SK-N-SH (cell line): Measurements from ENCODE around the gene LIX1L. TPM values are rescaled to one million over a fixed set of nuclear protein-coding genes. Genes with fewer than 3 reads are reported as not detected.

ENCODE experiments used
- CTCF ChIA-PET: fragments of 300-600, 350-600 bp; formaldehyde crosslinking; extraction: SDS; loops from one replicate; lab custom pipeline; 2021; lab: Yijun Ruan, JAX
- POLR2A ChIA-PET: fragments of 350-600 bp; sonication (Branson Sonifier 250); formaldehyde crosslinking; extraction: SDS; loops from one replicate; lab custom pipeline; 2020; ENCODE audit warnings: antibody characterized with exemption, inconsistent platforms; lab: Yijun Ruan, JAX
- DNase-seq: peaks from one replicate; pipeline ENCODE4 v3.0.0; 2012
- H2AFZ ChIP-seq: fragments of 200-600 bp; sonication (generic); 2 replicates; pipeline ENCODE4 v1.8.1; 2016; ENCODE audit warnings: antibody characterized with exemption, mild to moderate bottlenecking, low read depth
- H3F3A ChIP-seq: fragments of 200-600 bp; sonication (generic); replicated peaks from 2 replicates; pipeline ENCODE3; 2016; ENCODE audit warnings: antibody characterized with exemption, mild to moderate bottlenecking; ENCODE audit not compliant: insufficient read depth
- H3K27ac ChIP-seq, 2 experiments: fragments of 200-500 bp in 1 of 2; fragments of 200-600 bp in 1 of 2; sonication (Bioruptor generic) in 1 of 2; sonication (generic), shearing (Covaris generic) in 1 of 2; 2 replicates each; pipeline versions ENCODE4 v1.5.1 to v1.6.1; 2014 to 2016; ENCODE audit warnings: low read depth in 2 of 2, inconsistent platforms in 1 of 2, low read length in 1 of 2, mild to moderate bottlenecking in 1 of 2, mixed read lengths in 1 of 2
- H3K27me3 ChIP-seq: fragments of 200-600 bp; sonication (generic), shearing (Covaris generic); 2 replicates; pipeline ENCODE4 v1.6.1; 2016; ENCODE audit warnings: mixed run types; ENCODE audit not compliant: insufficient read depth
- H3K36me3 ChIP-seq, 2 experiments: fragments of 200-500 bp in 1 of 2; fragments of 200-600 bp in 1 of 2; sonication (Bioruptor generic) in 1 of 2; sonication (generic) in 1 of 2; replicated peaks in 1 of 2; 2 replicates each; pipeline versions ENCODE3 to v1.5.1; 2014 to 2016; ENCODE audit warnings: low read length in 1 of 2, mild to moderate bottlenecking in 1 of 2; ENCODE audit not compliant: insufficient read depth in 2 of 2, control insufficient read depth in 1 of 2
- H3K4me1 ChIP-seq, 2 experiments: fragments of 200-500 bp in 1 of 2; fragments of 200-600 bp in 1 of 2; sonication (Bioruptor generic) in 1 of 2; sonication (generic), shearing (Covaris generic) in 1 of 2; 2 replicates each; pipeline versions ENCODE4 v1.5.1 to v1.6.1; 2014 to 2016; ENCODE audit warnings: low read depth in 1 of 2, low read length in 1 of 2, mixed run types in 1 of 2; ENCODE audit not compliant: insufficient read depth in 2 of 2, control insufficient read depth in 1 of 2
- H3K4me2 ChIP-seq: fragments of 200-600 bp; sonication (generic), shearing (Covaris generic); 2 replicates; pipeline ENCODE4 v1.6.1; 2017; ENCODE audit warnings: mixed run types
- H3K4me3 ChIP-seq, 2 experiments: fragments of 200-500 bp in 1 of 2; fragments of 200-600 bp in 1 of 2; sonication (Bioruptor generic) in 1 of 2; sonication (generic), shearing (Covaris generic) in 1 of 2; 2 replicates each; pipeline versions ENCODE4 v1.5.1 to v1.8.1; 2014 to 2016; ENCODE audit warnings: low read depth in 2 of 2, inconsistent platforms in 1 of 2, low read length in 1 of 2, mild to moderate bottlenecking in 1 of 2, mixed read lengths in 1 of 2, moderate library complexity in 1 of 2
- H3K79me2 ChIP-seq: fragments of 200-600 bp; sonication (generic); 2 replicates; pipeline ENCODE4 v1.8.1; 2017; ENCODE audit warnings: mild to moderate bottlenecking; ENCODE audit not compliant: insufficient read depth
- H3K9ac ChIP-seq: fragments of 200-600 bp; sonication (generic); 2 replicates; pipeline ENCODE4 v1.6.1; 2017; ENCODE audit warnings: mixed run types
- H3K9me2 ChIP-seq: fragments of 200-600 bp; sonication (generic); 2 replicates; pipeline ENCODE4 v1.6.1; 2017; ENCODE audit warnings: mixed run types
- H3K9me3 ChIP-seq: fragments of 200-600 bp; sonication (generic); 2 replicates; pipeline ENCODE4 v1.6.1; 2017; ENCODE audit warnings: mixed run types, mild to moderate bottlenecking, moderate library complexity
- H4K20me1 ChIP-seq: fragments of 200-600 bp; sonication (generic); 2 replicates; pipeline ENCODE4 v1.6.1; 2017; ENCODE audit warnings: mild to moderate bottlenecking, mixed run types; ENCODE audit not compliant: insufficient read depth
- ELF1 ChIP-seq: IDR thresholded peaks from 2 replicates; pipeline ENCODE4 v1.4.0; 2012
- EZH2phosphoT487 ChIP-seq: fragments of 200-600 bp; sonication (generic); IDR thresholded peaks from 2 replicates; pipeline ENCODE4 v1.6.1; 2017; ENCODE audit warnings: low read depth, mixed run types, mild to moderate bottlenecking, antibody characterized with exemption, moderate library complexity, borderline replicate concordance
- FOXJ3 ChIP-seq: sonication (generic); formaldehyde crosslinking; IDR thresholded peaks from 2 replicates; pipeline ENCODE4 v1.5.1; 2020; ENCODE audit warnings: mild to moderate bottlenecking, missing genetic modification reagents
- GATA2 ChIP-seq: sonication (generic); formaldehyde crosslinking; IDR thresholded peaks from 2 replicates; pipeline ENCODE4 v1.5.0; 2020; ENCODE audit warnings: mild to moderate bottlenecking, missing genetic modification reagents
- MEF2A ChIP-seq: IDR thresholded peaks from 2 replicates; pipeline ENCODE4 v1.4.0; 2012; ENCODE audit warnings: low read depth, borderline replicate concordance
- NRF1 ChIP-seq: IDR thresholded peaks from 2 replicates; pipeline ENCODE4 v1.6.1; 2012; ENCODE audit warnings: low read depth, mild to moderate bottlenecking, low read length
- POLR2AphosphoS5 ChIP-seq: IDR thresholded peaks from 2 replicates; pipeline ENCODE4 v1.6.1; 2012; ENCODE audit warnings: low read depth, low read length
- RXRA ChIP-seq: IDR thresholded peaks from 2 replicates; pipeline ENCODE4 v1.4.0; 2012; ENCODE audit warnings: low read depth, mild to moderate bottlenecking, borderline replicate concordance
- SIN3A ChIP-seq: IDR thresholded peaks from 2 replicates; pipeline ENCODE4 v1.6.1; 2012; ENCODE audit warnings: low read depth, mild to moderate bottlenecking, low read length, moderate library complexity, borderline replicate concordance
- TAF1 ChIP-seq: IDR thresholded peaks from 2 replicates; pipeline ENCODE4 v1.6.1; 2012; ENCODE audit warnings: low read depth, mild to moderate bottlenecking, low read length, moderate library complexity, borderline replicate concordance
- TCF12 ChIP-seq: IDR thresholded peaks from 2 replicates; pipeline ENCODE4 v1.4.0; 2012
- YY1 ChIP-seq: IDR thresholded peaks from 2 replicates; pipeline ENCODE4 v1.4.0; 2012; ENCODE audit warnings: low read depth, mild to moderate bottlenecking
- ZBTB33 ChIP-seq: IDR thresholded peaks from 2 replicates; pipeline ENCODE4 v1.4.0; 2012; ENCODE audit warnings: low read depth, borderline replicate concordance
- WGBS: methylation state at CpG from one replicate; pipeline ENCODE4 v1.1.6; 2017; ENCODE audit warnings: low lambda C conversion rate; 5-methylcytosine and 5-hydroxymethylcytosine counted together
- polyA plus RNA-seq, 3 experiments: library from polyadenylated mRNA; depleted of rRNA; stranded (reverse); fragments of >200 nt; gene quantifications; 2 replicates each; pipeline ENCODE4 v1.2.3, GENCODE V29; 2012
- TF ChIP-seq, protein P1 (sequence below): IDR thresholded peaks from 2 replicates; pipeline ENCODE4; 2012

Gene LIX1L
- polyA plus RNA-seq, 1 of the 3 experiments (the other 2 are of a cell fraction), result 39.1 TPM

- H3K9me3 ChIP-seq, result no peaks in the 10 kb centered on the region
- peaks cover 21 to 28% of the 10 kb centered on the region in 2 experiments for H3K4me1 ChIP-seq
- H3K4me2 ChIP-seq, result peak overlapping the region; percentile 79
- ChIA-PET CTCF (interaction anchor here (1.8 to 11.0 kb wide), 12 partner anchors 12 to 145 kb away, joined by 6 to 281 read pairs (median 21); partner anchors contain the start of genes ITGA10, NUDT17 and PEX11B), POLR2A (interaction anchor here (1.7 kb wide), 1 partner anchor 34 kb away, joined by 7 read pairs; the partner anchor contains the start of gene RBM8A)
- H3K4me3 ChIP-seq, result peak overlapping the region in 1 of 2 experiments; percentile 42; a peak in 1 of 4 replicates
- no peak overlapping the region for H2AFZ ChIP-seq
- H3F3A ChIP-seq, result peaks cover 20% of the 10 kb centered on the region
- H3K36me3 ChIP-seq, result no peaks in the 10 kb centered on the region
- no peak overlapping the region for H3K9ac ChIP-seq
- H4K20me1 ChIP-seq, result no peaks in the 10 kb centered on the region
- 97% methylated on average over 7 of the region's 7 CpGs for WGBS
- no peak for DNase-seq
- peak overlapping the region; percentile 94 to 98; a peak in 3 of 4 replicates for H3K27ac ChIP-seq
- no peaks in the 10 kb centered on the region for H3K27me3 ChIP-seq
- H3K9me2 ChIP-seq, result no peaks in the 10 kb centered on the region
- H3K79me2 ChIP-seq, result no peaks in the 10 kb centered on the region
- no peak for TF ChIP-seq EZH2phosphoT487
- TF ChIP-seq ELF1, result no peak
- no peak for TF ChIP-seq ZBTB33
- no peak for TF ChIP-seq SIN3A
- no peak for TF ChIP-seq TAF1
- TF ChIP-seq, protein P1, sequence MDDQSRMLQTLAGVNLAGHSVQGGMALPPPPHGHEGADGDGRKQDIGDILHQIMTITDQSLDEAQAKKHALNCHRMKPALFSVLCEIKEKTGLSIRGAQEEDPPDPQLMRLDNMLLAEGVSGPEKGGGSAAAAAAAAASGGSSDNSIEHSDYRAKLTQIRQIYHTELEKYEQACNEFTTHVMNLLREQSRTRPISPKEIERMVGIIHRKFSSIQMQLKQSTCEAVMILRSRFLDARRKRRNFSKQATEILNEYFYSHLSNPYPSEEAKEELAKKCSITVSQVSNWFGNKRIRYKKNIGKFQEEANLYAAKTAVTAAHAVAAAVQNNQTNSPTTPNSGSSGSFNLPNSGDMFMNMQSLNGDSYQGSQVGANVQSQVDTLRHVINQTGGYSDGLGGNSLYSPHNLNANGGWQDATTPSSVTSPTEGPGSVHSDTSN, result no peak
- TF ChIP-seq POLR2AphosphoS5, result no peak
- TF ChIP-seq FOXJ3 (CRISPR knock-in tag), result no peak
- TF ChIP-seq TCF12, result no peak
- no peak for TF ChIP-seq RXRA
- no peak for TF ChIP-seq MEF2A
- TF ChIP-seq NRF1, result no peak
- no peak for TF ChIP-seq GATA2
- no peak for TF ChIP-seq YY1
These were observed 64.3 kb downstream of the LIX1L start for GRCh38 chr1:145893306-145894055.
